ENCODE data around the gene NRXN3.

NRXN3 gene

DNA sequence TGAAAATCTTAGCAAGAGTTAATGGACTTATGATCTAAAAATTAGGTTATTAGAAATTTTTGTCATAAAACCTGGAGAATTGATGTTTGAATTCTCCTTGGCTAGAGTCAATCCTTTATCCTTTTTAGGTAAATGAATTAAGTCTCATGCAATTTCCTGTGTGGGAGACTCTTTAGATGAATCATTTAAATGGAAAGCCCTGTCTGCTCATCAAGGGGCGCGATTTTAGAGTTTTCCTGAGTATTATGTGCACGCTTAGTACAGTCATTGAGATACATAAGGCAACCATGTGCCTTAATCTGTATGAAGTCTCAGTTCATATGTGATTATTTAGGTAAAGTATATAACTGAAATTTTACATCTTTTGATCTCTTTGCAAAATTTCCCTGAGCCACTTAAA lies 974.7 kb downstream of the NRXN3 start:
- DNase-seq (ENCODE audit: low spot score) = no peak

DNA sequence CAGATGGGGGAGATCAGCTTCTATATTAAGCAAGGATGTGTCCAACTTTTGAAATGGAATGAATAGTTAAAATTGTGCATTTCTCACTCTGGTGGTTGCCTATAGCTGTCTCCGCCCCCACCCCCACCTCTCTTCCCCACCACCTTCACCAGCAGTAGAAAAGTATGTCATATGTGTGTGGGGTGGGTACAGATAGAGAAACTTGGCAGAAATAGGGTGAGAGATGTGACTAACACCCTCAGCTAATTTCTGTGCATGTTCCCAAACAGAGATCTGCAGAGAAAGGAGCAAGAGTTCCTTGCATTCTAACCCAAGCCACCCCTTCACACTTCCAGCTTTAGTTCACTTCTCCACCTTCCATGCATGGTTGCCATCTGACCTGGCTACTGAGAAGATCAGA lies 980.1 kb downstream of the NRXN3 start:
- DNase-seq (ENCODE audit: low spot score) = no peak

DNA sequence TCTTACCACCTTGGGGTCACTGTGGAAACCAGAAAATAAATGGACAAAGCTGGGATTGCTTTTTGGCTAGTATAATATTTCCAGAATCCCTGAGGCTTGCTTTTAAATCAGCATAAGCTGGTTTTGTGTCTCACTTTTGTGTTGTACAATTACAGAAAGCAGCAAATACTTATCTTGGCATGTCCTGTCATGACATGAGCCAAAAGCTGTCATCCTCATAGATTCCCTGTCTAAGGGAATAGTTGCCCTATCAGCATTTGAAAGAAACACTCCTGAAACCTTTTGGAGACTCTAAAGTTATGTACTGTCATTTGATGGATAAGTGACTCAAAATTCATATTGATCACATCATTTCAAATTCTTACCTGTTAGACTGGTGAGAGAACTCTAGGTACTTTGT lies 987.2 kb downstream of the NRXN3 start:
- no peak for DNase-seq (ENCODE audit: low spot score)

GRCh38 chr14:79161571-79161970 lies 991.4 kb downstream of the NRXN3 start:
- no peak for DNase-seq (ENCODE audit: low spot score)

DNA sequence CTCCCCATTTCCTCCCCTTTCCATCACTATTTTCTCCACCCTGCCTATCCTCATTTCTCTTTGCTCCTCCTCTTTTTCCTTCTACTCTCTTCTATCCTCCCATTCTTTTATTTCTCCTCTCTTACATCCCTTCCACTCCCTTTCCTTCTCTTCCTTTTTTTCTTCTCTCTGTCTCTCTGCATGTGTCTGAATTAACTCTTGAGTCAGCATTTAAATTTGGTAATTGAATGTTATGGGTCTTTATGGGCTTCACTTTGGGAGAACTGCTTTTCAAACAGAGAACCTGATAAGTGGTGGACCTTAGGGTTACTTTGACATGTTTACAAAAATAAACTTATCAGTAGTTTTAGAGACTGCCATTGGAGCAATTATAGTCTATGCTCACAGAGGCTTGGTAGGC lies 992.7 kb downstream of the NRXN3 start:
- DNase-seq (ENCODE audit: low spot score) = no peak

DNA sequence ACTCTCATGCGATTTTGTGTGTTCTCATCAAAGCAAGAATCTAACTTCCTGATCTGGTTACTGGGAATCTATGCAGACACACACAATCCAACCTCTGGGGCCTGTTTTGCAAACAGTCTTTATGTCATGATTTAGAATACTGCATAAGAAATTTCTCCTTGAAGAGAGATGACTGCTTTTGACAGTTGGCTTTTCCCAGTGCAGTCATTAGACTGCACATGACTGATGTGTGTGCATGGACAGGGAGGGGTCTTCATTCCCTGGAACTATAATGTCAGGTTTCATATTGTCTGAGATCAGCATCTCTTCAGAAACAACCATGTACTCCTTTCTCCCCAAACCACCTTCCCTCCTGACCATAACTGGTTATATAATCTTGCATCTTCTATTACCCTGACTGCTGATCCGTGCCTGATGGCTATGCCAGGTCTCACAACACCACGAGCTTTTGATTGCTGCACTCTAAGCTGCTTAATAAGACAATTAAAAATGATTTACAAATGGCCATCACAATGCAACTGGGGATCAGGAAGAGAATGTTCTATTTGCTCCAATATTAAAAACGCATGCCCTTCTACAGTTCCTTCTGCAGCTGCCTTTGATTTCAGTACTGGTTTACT lies 995.4 kb downstream of the NRXN3 start:
- no peak for DNase-seq (ENCODE audit: low spot score)

GRCh38 chr14:79166171-79166570 lies 996.0 kb downstream of the NRXN3 start:
- no peak for DNase-seq (ENCODE audit: low spot score)

DNA sequence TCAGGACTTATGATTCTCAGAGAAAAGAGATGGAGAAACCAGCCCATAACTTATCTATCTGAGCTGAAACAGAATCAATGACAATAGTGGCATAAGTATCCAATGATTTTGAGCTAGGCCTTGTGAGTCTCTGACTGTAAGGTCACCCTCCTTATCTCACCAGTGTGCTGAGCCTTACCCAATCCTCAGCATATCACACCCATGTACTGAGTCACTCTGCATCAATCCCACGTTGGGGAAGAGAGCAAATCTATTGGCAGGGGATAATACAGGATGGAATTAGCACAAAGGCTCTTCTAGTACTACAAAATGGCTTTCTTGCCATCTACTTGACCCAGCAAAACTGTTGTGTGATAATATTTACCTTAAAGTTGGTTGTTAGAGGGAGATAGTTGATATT lies 997.8 kb downstream of the NRXN3 start:
- DNase-seq (ENCODE audit: low spot score) = no peak

DNA sequence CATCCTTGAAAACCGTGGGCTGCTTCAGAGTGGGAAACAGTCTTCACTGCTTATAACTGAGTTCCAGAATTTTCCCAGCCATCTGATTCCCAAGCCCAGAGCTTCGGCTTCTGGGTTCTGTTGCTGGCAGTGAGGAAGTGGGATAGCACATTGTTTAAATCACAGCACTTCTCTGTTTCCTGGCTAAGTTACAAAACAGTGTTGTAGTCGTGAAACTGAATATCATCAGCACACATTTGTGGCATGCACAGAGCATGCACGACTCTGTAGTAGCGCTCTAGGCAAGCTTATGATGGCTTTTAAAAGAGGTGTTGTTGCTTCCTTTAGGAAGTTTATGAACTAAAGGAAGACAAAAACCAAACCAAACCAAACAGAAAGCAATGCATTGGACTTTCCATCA lies 1005.5 kb downstream of the NRXN3 start:
- no peak for DNase-seq (ENCODE audit: low spot score)

DNA sequence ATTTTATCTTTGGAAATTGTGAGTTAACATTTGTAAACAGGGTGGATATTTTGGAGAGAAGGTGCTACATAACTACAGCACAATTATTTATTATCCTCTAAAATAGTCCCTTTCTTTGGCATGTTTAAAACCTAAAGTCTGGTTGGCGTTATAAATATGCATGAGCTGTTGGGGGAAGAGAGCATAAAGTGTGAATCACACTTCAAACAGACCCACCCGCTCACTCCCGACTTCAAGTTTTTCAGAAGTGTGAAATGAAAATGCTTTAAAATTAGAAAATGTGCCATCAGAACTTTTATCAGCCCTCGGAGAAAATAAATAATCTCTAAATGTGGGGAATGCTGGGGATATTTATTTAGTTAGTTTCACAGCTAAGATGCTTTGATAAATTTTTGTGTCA lies 1006.9 kb downstream of the NRXN3 start:
- DNase-seq (ENCODE audit: low spot score) = no peak

GRCh38 chr14:79178719-79179118 lies 1008.5 kb downstream of the NRXN3 start:
- no peak for DNase-seq (ENCODE audit: low spot score)

DNA sequence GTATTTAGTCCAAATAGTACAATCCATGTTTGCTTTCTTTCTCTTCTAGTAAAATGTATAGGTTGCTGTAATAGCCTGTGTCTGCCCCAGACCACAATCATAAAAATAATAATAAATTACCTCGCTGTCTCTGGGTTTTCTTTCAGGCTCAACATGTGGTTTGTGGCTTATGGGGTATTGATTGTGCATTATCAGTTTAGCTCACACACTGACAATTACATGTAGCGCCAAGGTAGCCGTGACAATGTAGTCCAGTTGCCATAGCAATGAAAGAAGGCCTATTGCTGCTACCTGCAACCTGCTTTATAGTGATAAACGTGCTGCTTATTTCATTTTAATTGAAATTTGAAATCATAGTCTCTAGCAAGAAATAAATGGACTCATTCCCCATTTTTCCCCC lies 1009.8 kb downstream of the NRXN3 start:
- no peak for DNase-seq (ENCODE audit: low spot score)

DNA sequence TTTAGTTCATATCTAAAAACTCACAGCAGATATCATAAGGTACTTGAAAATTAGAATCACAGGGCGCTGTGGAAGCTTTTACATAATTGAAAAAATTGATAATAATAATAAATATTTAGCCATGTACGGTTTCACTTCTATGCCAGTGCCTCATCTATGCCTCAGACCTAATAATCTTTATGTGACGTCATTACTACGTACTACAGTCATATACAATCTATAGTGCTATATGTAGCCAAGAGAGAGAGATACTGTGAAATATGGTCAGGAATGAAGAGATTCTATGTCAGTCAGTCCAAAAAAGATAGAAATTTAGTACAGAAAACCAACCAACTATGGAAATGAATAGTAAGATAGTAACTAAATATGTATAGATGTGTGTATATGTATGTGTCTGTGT lies 1010.5 kb downstream of the NRXN3 start:
- no peak for DNase-seq (ENCODE audit: low spot score)

- no peak for DNase-seq (ENCODE audit: low spot score)
These were observed 1016.4 kb downstream of the NRXN3 start for GRCh38 chr14:79186523-79186922.

- no peak for DNase-seq (ENCODE audit: low spot score)
These were observed 1023.7 kb downstream of the NRXN3 start for GRCh38 chr14:79193689-79194477.

DNA sequence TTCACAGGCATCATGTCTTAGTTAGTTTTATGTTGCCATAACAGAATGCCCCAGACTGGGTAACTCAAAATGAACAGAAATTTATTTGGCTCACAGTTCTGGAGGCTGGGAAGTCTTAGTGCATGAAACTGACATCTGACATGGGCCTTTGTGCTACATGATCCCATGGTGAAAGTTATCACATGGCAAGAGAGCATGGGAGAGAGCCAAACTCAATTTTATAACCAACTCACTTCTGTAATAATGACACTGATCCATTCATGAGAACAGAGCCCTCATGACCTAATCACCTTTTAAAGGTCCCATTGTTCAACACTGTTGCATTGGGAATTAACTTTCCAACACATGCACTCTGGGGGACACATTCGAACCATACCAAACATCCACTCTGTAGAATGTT lies 1026.0 kb downstream of the NRXN3 start:
- DNase-seq (ENCODE audit: low spot score) = no peak

GRCh38 chr14:79197516-79197915 lies 1027.3 kb downstream of the NRXN3 start:
- no peak for DNase-seq (ENCODE audit: low spot score)

DNA sequence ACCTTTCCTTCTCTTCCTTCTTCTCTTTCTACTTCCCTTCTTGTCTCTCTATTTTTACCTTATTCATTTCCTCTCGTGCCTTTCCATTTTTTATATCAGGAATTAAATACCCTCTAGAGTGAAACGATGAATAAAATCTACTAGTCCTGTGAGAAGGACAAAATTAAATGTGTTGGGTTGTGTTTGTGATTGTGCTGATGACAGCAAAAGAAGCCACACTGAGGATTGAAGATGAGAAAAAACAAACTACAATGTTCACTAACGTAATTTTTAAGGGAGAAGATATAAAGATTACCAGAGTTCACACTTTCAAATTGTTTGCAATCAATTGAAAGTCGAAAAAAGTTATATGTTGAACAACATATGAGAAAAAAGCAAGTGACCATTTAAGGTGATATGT lies 1029.0 kb downstream of the NRXN3 start:
- no peak for DNase-seq (ENCODE audit: low spot score)

DNA sequence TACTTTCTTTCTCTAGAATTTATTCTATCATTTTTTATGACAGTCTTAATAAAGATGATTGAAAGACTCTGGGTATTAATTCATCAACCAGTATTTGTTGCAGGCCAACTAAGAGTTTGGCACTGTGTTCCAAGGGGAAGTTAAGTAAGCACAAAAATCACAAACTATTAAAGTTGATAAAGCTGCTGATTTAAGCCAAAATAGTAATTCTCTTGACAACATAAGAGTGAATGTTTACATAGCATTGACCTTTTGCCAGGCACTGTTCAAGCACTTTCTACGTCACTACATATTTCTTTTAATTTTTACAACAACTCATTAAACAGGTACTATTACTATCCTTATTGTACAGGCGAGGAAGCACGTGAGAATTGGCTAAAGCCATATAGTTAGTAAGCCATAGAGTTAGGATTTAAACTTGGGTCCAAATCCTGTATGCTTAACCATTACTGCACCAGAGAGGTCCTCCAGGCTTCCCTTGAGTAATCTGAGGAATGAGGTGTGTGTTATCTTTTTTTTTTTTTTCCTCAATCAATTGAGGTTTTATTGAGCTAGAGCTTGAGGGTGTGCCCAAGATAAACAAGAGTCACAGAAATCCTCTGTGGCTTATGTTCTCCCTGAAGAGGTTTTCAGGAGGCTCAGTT lies 1031.5 kb downstream of the NRXN3 start:
- no peak for DNase-seq (ENCODE audit: low spot score)

DNA sequence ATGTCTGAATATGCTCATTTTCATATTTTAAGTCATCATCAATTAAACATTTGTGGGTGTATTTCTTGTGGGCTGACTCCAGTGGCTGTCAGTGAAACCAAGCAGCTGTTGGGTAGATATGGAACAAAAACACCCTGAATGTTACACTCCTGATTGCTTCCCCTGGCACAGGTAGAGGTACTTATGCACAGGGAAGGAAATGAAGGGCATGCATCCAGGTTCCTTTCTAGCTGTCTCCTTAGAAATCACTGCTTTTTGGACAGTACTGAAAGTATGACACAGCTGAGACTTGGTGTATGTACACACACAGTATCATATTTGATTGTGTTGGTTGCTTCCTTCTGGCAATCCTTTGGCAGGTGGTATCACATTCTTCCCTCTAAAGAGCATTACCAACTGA lies 1034.4 kb downstream of the NRXN3 start:
- no peak for DNase-seq (ENCODE audit: low spot score)

GRCh38 chr14:79209418-79209817 lies 1039.2 kb downstream of the NRXN3 start:
- DNase-seq (ENCODE audit: low spot score) = no peak

- no peak for DNase-seq (ENCODE audit: low spot score)
These were observed 1055.6 kb downstream of the NRXN3 start for GRCh38 chr14:79225815-79226214.

- no peak for DNase-seq (ENCODE audit: low spot score)
These were observed 1059.3 kb downstream of the NRXN3 start for GRCh38 chr14:79229383-79229909.
